Activated CD4-positive, CD25-positive, alpha-beta regulatory T cell treated with anti-CD3 and anti-CD28 coated beads, Interleukin-2, amount 50 U/mL, for 24 hours (primary cell): ENCODE measurements around the gene FFAR2.
"Not testable (repeated sequence)": the region's sequence is repeated elsewhere in the genome, so short reads cannot be mapped to it uniquely, and the experiment has no call there.

Experiments
- ATAC-seq, 2 donors: fragments of 150-1000 bp; cut with Tn5 transposase; one replicate each; pipeline ENCODE4 v1.10.0; 2021; ENCODE audit warnings: mild to moderate bottlenecking in 1 of 2, moderate library complexity in 1 of 2

The FFAR2 gene

GRCh38 chr19:35447606-35448469 is at the start of gene FFAR2:
Gene FFAR2 (plus strand): TSS chr19:35448257. CDS start chr19:35449715, 1,458 bp downstream.
- no peak for ATAC-seq

DNA sequence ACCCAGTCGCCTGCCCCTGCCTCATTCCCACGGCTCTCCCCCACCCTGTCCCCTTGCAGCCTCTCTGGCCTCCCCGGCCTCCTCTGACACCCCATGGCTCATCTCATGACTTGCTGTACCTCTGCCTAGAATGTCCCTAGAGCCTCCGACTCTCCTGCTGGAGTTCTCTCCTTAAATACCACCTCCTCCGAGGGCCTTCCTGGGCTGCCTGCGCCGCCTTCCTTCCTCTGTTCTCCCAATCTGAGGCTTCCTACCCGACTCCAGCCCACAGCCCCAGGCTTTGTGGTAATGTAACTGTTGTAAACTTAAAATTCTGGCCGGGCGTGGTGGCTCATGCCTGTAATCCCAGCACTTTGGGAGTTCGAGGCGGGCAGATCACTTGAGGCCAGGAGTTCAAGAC is 49.5 kb upstream of the FFAR2 start:
- no peak for ATAC-seq

GRCh38 chr19:35399231-35399630 is 48.8 kb upstream of the FFAR2 start:
- no peak for ATAC-seq

- ATAC-seq, result no peak
Observed at GRCh38 chr19:35399948-35400772, 47.9 kb upstream of the FFAR2 start.

GRCh38 chr19:35400773-35401100 is 47.3 kb upstream of the FFAR2 start:
- ATAC-seq, result no peak

GRCh38 chr19:35401416-35401815 is 46.6 kb upstream of the FFAR2 start:
- not testable (repeated sequence) for ATAC-seq

- no peak for ATAC-seq
Observed at GRCh38 chr19:35403116-35403760, 44.8 kb upstream of the FFAR2 start.

DNA sequence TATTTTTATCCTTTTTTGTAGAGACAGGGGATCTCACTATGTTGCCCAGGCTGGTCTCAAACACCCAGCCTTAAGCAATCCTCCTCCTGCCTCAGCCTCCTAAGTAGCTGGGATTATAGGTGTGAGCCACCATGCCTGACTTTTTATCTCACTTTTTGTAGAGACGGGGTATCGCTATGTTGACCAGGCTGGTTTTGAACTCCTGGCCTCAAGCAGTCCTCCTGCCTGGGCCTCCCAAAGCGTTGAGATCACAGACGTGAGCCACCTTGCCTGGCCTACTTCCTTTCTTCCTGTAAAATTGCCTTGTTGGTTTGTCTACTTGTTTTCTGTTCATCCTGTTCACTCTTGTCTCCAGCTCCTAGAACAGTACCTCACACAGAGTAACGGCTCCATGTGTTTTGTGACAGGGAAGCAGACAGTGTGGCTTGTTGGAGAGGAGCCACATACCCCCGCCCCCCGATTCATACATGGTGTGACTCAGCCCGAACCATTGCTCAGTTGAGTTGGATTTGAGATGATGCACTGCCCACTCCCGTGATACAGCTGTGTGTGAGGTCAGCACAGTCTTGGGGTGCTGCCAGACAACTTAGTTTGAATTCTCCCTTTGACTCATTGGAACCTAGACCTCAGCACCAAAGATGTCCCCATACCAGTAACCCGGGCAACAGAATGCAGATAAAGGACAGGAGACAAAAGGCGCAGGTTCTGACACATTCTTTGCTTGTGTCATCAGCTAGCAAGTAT is 43.0 kb upstream of the FFAR2 start:
- ATAC-seq, result peak; percentile 48 to 81

- ATAC-seq, result no peak
Observed at GRCh38 chr19:35407619-35408018, 40.4 kb upstream of the FFAR2 start.

- no peak for ATAC-seq
Observed at GRCh38 chr19:35408284-35409171, 39.5 kb upstream of the FFAR2 start.

- ATAC-seq, result no peak
Observed at GRCh38 chr19:35409191-35409590, 38.9 kb upstream of the FFAR2 start.

GRCh38 chr19:35410487-35410886 is 37.6 kb upstream of the FFAR2 start:
- ATAC-seq, result no peak

- ATAC-seq, result no peak
Observed at GRCh38 chr19:35414442-35414841, 33.6 kb upstream of the FFAR2 start.

- ATAC-seq, result no peak
Observed at GRCh38 chr19:35416331-35416730, 31.7 kb upstream of the FFAR2 start.

- no peak for ATAC-seq
Observed at GRCh38 chr19:35417278-35417677, 30.8 kb upstream of the FFAR2 start.

DNA sequence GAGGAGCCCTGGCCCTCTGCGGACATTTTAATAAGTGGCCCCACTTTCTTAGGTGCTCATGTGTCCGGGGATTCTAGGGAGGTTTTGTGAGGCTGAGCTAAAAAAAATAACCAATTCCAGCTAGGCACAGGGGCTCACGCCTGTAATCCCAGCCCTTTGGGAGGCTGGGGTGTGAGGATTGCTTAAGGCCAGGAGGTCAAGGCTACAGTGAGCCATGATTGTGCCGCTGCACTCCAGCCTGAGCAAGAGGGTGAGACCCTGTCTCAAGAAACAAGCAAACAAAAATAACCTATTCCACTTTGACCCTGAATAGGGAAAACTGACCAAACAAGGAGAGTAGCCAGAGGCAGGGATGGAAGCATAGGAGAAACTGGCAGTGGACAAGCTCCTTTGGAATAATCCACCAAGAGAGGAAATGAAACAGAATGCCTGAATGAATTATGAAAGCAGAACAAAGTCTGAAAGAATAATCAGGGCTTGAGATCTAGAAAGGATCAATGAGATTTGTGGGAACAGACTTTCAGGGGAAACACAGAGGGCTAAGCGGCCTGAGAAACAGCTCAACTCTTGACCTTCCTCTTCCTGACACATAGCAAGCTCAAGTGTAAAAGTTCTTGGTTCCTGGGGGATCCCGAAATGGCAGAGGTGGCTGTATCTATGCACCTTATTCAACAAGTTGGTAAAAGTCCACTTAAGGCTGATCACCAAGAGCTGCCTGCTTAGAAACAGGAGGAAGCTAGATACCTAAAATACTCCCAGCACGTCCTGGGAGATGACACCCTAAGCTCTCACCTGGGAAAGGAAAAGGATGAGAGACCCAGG is 30.1 kb upstream of the FFAR2 start:
- no peak for ATAC-seq

DNA sequence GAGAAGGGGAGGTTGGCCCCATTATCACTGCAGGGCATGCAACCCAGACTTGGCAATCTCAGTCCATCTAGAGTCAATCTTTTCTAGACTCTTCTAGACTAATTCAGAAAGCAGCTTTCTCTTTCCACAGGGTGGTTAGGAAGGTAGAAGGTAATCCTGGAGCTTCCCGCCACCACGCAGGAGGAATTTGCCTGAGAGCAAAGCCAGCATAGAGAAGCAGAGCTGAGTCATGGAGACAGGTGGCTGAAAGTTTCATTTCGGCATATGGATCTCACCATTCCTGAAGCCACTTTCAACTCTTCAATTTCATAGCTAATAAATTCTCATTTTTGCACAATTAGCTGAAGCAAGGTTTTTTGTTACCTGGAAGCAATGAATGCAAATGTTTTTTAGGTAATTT is 29.0 kb upstream of the FFAR2 start:
- no peak for ATAC-seq

- ATAC-seq, result no peak
Observed at GRCh38 chr19:35419805-35420204, 28.3 kb upstream of the FFAR2 start.

GRCh38 chr19:35421362-35421761 is 26.7 kb upstream of the FFAR2 start:
- no peak for ATAC-seq

DNA sequence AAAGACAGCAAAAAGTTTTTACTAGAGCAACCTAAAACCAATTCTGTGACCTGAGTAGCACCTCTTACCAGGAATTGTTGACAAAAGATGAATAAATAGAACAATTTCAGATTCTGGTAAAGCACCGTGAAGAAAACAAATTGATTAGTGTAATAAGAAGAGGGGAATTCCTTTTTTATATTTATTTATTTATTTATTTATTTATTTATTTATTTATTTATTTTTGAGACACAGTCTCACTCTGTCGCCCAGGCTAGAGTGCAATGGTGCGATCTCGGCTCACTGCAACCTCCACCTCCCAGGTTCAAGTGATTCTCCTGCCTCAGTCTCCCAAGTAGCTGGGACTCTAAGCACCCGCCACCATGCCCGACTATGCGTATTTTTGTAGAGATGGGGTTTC is 24.7 kb upstream of the FFAR2 start:
- ATAC-seq, result not testable (repeated sequence)

DNA sequence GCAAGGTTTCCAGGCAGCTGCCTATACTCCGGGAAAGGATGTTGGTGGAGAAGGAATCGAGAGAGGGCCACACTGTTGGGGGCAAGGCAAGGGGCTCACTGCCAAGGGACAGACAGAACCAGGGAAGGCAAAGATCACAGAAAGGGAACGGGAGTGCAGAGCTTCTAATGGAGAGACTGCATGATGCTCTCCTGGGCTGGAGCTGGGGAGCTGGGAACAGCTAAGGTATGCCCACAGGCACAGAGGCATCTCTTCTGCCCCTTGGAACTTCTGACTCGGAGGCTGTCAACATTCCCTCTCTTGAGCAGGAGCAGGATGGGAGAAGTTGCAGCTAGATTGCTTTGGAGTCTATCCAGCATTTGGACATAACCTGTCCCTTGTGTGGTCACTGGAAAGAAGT is 22.4 kb upstream of the FFAR2 start:
- ATAC-seq, result no peak
